ENCODE measurements around the gene LCN10. TPM values are rescaled to one million over a fixed set of nuclear protein-coding genes. Genes with fewer than 3 reads are reported as not detected.

Gene LCN10
- total RNA-seq, 1 experiment from 2014 or later: 1.5 TPM

GRCh38 chr9:136734837-136735496, 7.8 kb downstream of the LCN10 start:
- Histone ChIP-seq H3T11ph (ENCODE audit: low read length) (no peak overlapping the region), H3K56ac (ENCODE audit: insufficient read length, low read depth, low read length) (no peak overlapping the region), H3K4me2 (ENCODE audit: insufficient read depth, insufficient read length, low read length) (no peak overlapping the region), H4K91ac (ENCODE audit: insufficient read length, low read depth, low read length) (no peak overlapping the region), H3K18ac (ENCODE audit: insufficient read length, low read depth, low read length) (no peak overlapping the region), H2AFZ (ENCODE audit: low read length) (no peak overlapping the region), H3K23ac (ENCODE audit: insufficient read length, low read depth, low read length) (no peak overlapping the region), H2BK20ac (ENCODE audit: low read depth, low read length, poor library complexity, severe bottlenecking) (no peak overlapping the region), H2BK12ac (ENCODE audit: insufficient read length, low read depth, low read length) (no peak overlapping the region), H3K9ac (ENCODE audit: extremely low read depth, insufficient read length, low read length) (no peak overlapping the region), H3K79me1 (ENCODE audit: insufficient read depth, low read depth, low read length, poor library complexity, severe bottlenecking) (no peaks in the 10 kb centered on the region), H3K4ac (ENCODE audit: low read depth, low read length) (no peak overlapping the region), H3K27ac (ENCODE audit: insufficient read length, low read depth, low read length) (no peak overlapping the region), H2BK120ac (ENCODE audit: low read depth, low read length, poor library complexity, severe bottlenecking) (no peak overlapping the region), H2BK5ac (ENCODE audit: insufficient read length, low read length) (no peak overlapping the region), H3K23me2 (ENCODE audit: insufficient read length, low read depth, low read length, poor library complexity, severe bottlenecking) (no peaks in the 10 kb centered on the region), H3K9me3 (ENCODE audit: control insufficient read depth, low read depth, low read length) (no peaks in the 10 kb centered on the region), H3K79me2 (ENCODE audit: insufficient read depth, low read length) (no peaks in the 10 kb centered on the region; the same call in 1 of the 2 replicates), H4K20me1 (ENCODE audit: control insufficient read depth, insufficient read depth, insufficient read length) (no peaks in the 10 kb centered on the region), H4K5ac (ENCODE audit: insufficient read length, low read depth, low read length) (no peak overlapping the region), H3K14ac (ENCODE audit: insufficient read depth, low read length) (no peak overlapping the region), H3K4me1 (ENCODE audit: insufficient read depth, low read length) (no peaks in the 10 kb centered on the region), H3K27me3 (ENCODE audit: insufficient read depth, low read length) (no peaks in the 10 kb centered on the region), H2BK15ac (ENCODE audit: low read depth, low read length) (no peak overlapping the region), H4K8ac (replicated peaks; ENCODE audit: insufficient read length, low read depth, low read length) (no peak overlapping the region), H2AK5ac (ENCODE audit: insufficient read length, low read length) (no peak overlapping the region)
- TF ChIP-seq, protein P1, sequence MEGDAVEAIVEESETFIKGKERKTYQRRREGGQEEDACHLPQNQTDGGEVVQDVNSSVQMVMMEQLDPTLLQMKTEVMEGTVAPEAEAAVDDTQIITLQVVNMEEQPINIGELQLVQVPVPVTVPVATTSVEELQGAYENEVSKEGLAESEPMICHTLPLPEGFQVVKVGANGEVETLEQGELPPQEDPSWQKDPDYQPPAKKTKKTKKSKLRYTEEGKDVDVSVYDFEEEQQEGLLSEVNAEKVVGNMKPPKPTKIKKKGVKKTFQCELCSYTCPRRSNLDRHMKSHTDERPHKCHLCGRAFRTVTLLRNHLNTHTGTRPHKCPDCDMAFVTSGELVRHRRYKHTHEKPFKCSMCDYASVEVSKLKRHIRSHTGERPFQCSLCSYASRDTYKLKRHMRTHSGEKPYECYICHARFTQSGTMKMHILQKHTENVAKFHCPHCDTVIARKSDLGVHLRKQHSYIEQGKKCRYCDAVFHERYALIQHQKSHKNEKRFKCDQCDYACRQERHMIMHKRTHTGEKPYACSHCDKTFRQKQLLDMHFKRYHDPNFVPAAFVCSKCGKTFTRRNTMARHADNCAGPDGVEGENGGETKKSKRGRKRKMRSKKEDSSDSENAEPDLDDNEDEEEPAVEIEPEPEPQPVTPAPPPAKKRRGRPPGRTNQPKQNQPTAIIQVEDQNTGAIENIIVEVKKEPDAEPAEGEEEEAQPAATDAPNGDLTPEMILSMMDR (conservative IDR thresholded peaks at IDR 0.05): no peak
- peaks cover 13% of the 10 kb centered on the region for H3K27me3 Mint-ChIP-seq (ENCODE audit: low read depth)
- no peak overlapping the region for H3K27ac Mint-ChIP-seq
- no peaks in the 10 kb centered on the region; a peak in 1 of 7 replicates for H3K36me3 Mint-ChIP-seq (ENCODE audit: insufficient read depth in 1 of 3, low read depth in 3 of 3)
- H3K4me3 Mint-ChIP-seq: no peak overlapping the region
- no peaks in the 10 kb centered on the region for H3K9me3 Mint-ChIP-seq
- WGBS (ENCODE audit: extremely low coverage, insufficient read length, low lambda C conversion rate): no CpG with 5 or more reads among the region's 12 CpGs
- H3K4me1 Mint-ChIP-seq: peaks cover 0 to 7% of the 10 kb centered on the region in 2 experiments; a peak in 3 of 4 replicates
- DNase-seq: no peak
